ENCODE results near the gene NR4A1. TPM values are rescaled to one million over a fixed set of nuclear protein-coding genes. Genes with fewer than 3 reads are reported as not detected.

NR4A1 gene
- total and polyA plus RNA-seq, 10 of the 15 experiments (the other 5 are each of a cell fraction or from before 2014, with no cell fraction given) = 0.05 to 7.9 (median 2.2) TPM; not detected in 1

- TF ChIP-seq ZBTB4 (CRISPR knock-in tag; IDR thresholded peaks at IDR 0.05) (no peak), LARP7 (IDR thresholded peaks at IDR 0.05) (peak; percentile 90), IKZF2 (IDR thresholded peaks at IDR 0.05) (peak; percentile 32 to 75; a peak in 3 of 4 replicates), ELK1 (IDR thresholded peaks at IDR 0.05; ENCODE audit: low read depth, low read length) (peak; percentile 99), FOXM1 (IDR thresholded peaks at IDR 0.05; ENCODE audit: low read depth, low read length) (peak; percentile 48; the same call in 1 of the 2 replicates), RELB (IDR thresholded peaks at IDR 0.05; ENCODE audit: low read depth) (peak; percentile 99), KAT2A (conservative IDR thresholded peaks at IDR 0.05; ENCODE audit: control insufficient read depth, low read depth, low read length) (no peak)
These were observed 18.3 kb downstream of the NR4A1 start, which contains the start of gene ATG101 (continued) for GRCh38 chr12:52069327-52070184.
